Bronchial epithelial cell (primary cell): ENCODE data around the gene JMJD1C. TPM values are rescaled to one million over a fixed set of nuclear protein-coding genes. Genes with fewer than 3 reads are reported as not detected.

Source experiments
- DNase-seq: peaks from one replicate; pipeline ENCODE4 v3.0.0-alpha.2; 2010; ENCODE audit warnings: low read depth
- FAIRE-seq: peaks from 2 replicates; lab custom pipeline; 2011; peaks lifted over from hg19 to GRCh38; lab: Jason Lieb, UNC
- H3K27me3 ChIP-seq: 2 replicates; pipeline ENCODE4 v1.5.1; 2011; ENCODE audit warnings: low read length; ENCODE audit not compliant: control insufficient read depth, insufficient read depth
- H3K36me3 ChIP-seq: 2 replicates; pipeline ENCODE4 v1.5.1; 2011; ENCODE audit warnings: low read length; ENCODE audit not compliant: control insufficient read depth, insufficient read depth
- H3K4me3 ChIP-seq: 2 replicates; pipeline ENCODE4 v1.5.1; 2011; ENCODE audit warnings: mild to moderate bottlenecking, low read depth, low read length, control low read depth
- total RNA-seq: library from RNA; depleted of rRNA; stranded (reverse); fragments of >200 nt; gene quantifications from 2 replicates; pipeline ENCODE4 v1.2.1, GENCODE V29; 2014
- TF ChIP-seq, protein P1 (sequence below): IDR thresholded peaks from 2 replicates; pipeline ENCODE4 v1.5.1; 2011; ENCODE audit warnings: mild to moderate bottlenecking, moderate library complexity, low read length, control low read depth, inconsistent platforms; ENCODE audit not compliant: insufficient read depth, severe bottlenecking

The JMJD1C gene
- total RNA-seq, 1 donor from 2014 or later, result 72.1 TPM

DNA sequence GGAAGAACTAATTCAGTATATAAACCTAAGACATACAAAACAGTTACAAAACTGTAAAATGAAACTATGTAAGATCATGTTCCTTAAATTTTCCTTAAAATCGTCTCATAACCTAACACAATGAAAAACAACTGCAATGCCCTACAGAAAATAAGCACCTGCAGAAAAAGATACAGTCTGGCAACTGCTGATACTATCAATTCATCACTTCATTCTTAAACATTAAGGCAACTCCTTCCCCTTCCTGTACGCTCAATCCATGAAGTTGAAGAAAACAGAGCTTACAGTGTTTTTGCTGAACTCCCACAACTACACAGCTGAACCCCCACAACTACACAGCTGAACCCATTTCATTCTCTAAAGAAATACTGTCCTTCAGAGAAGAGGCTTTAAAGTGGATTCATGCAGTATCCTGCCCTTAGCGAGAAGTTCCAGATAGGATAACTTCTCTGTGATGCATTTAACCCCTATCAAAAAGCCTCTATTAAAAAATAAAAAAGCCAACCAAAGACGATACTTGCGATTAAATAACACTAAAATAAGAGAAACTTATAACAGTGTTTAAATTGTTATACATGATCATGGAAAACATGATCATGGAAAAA is 50.0 kb downstream of the JMJD1C start:
- Histone ChIP-seq H3K27me3 (no peaks in the 10 kb centered on the region), H3K36me3 (no peaks in the 10 kb centered on the region), H3K4me3 (no peak overlapping the region)
- TF ChIP-seq, protein P1, sequence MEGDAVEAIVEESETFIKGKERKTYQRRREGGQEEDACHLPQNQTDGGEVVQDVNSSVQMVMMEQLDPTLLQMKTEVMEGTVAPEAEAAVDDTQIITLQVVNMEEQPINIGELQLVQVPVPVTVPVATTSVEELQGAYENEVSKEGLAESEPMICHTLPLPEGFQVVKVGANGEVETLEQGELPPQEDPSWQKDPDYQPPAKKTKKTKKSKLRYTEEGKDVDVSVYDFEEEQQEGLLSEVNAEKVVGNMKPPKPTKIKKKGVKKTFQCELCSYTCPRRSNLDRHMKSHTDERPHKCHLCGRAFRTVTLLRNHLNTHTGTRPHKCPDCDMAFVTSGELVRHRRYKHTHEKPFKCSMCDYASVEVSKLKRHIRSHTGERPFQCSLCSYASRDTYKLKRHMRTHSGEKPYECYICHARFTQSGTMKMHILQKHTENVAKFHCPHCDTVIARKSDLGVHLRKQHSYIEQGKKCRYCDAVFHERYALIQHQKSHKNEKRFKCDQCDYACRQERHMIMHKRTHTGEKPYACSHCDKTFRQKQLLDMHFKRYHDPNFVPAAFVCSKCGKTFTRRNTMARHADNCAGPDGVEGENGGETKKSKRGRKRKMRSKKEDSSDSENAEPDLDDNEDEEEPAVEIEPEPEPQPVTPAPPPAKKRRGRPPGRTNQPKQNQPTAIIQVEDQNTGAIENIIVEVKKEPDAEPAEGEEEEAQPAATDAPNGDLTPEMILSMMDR, result no peak
- DNase-seq, result no peak
- FAIRE-seq, result no peak

DNA sequence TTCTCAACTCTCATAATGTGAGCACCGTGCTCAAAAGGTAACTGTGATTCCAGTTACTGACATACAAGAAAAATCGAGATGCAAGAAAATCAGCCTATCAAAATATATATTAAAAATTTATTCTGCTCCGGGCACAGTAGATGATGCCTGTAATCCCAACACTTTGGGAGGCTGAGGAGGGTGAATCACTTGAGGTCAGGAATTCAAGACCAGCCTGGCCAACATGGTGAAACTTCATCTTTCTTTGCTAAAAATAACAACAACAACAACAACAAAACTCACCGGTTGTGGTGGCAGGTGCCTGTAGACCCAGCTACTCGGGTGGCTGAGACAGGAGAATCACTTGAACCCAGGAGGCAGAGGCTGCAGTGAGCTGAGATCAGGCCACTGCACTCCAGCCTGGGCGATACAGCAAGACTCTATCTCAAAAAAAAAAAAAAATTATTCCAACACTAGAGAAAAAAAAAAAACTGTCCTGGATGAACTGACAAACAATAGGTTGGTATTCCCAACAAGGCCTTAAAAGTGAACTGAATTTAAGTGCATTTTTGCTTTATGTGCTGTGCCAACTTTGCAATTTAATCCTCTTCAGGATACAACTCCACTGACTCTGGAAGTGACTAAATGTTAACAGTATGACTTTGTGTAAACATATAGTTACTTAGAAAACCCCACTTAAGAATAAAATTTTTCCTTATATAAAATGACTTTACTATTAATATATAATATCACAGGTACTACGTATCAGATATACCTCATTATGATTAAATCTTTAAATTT is 51.1 kb downstream of the JMJD1C start:
- no peaks in the 10 kb centered on the region for H3K27me3 ChIP-seq
- DNase-seq, result peak; percentile 75
- no peak for FAIRE-seq
- no peak overlapping the region for H3K4me3 ChIP-seq
- H3K36me3 ChIP-seq, result no peaks in the 10 kb centered on the region
- TF ChIP-seq, protein P1, result no peak

DNA sequence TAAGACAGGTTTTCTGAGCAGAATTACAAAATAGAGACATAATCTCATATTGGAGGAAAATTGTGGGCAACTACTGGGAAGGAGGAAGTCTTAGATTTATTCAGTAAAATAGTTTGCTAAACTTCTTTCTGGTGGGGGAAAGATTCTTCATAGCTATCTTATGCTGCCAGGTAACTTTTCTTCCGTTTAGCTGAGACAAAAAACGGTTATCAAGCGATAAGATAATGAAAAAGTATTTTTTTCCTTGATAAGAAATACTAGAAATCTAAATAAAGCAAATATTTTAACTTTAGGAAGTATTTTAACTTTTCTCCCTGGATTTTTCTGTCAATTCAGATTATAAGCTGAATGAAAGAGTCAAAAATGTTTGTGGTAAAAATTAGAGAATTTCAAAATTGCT is 52.3 kb downstream of the JMJD1C start:
- no peak for FAIRE-seq
- no peak for DNase-seq
- no peaks in the 10 kb centered on the region for H3K27me3 ChIP-seq

DNA sequence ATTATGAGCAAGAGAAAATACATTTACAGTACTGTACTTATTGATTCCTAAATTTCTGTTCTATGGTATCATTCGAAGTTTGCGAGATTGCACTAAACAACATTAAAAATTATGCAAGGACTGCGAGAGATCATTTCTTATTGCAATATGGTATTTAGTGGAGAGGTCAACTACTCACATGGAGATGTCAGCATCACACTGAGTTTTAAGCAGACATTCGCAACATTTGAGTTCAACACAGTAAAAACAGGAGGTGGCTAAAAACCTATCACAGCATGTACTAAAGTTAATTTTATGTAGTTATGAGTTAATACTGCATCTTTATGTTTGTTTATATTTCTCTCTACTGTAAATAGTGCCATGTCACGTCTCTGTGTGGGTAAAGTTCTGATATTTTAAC is 53.5 kb downstream of the JMJD1C start:
- TF ChIP-seq, protein P1, result no peak
- no peak for FAIRE-seq
- no peak for DNase-seq
- no peaks in the 10 kb centered on the region for H3K27me3 ChIP-seq
- H3K4me3 ChIP-seq, result no peak overlapping the region
- H3K36me3 ChIP-seq, result no peaks in the 10 kb centered on the region

More for the DNA sequence above, 52.3 kb downstream of the JMJD1C start:
- Histone ChIP-seq H3K36me3 (no peaks in the 10 kb centered on the region), H3K4me3 (no peak overlapping the region)
- TF ChIP-seq, protein P1, result no peak

DNA sequence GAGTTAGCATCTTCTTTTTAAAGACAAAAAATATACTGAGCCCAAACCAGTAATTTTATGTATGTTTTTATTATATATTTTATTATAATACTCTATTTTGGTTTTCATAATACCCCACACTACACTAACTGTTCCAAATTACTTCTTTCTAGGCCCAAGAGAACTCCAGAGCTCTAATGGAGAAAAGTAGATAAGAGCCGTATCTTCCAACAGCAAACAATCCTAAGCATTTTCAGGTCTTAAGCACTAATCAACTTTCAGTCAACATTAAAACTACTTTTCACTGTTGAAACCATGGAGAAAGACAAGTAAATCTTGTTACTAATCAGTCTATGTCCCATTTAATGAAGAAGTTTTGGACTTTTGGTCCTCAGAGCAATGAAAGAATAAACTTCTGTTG is 55.1 kb downstream of the JMJD1C start:
- no peak for FAIRE-seq
- TF ChIP-seq, protein P1, result no peak
- Histone ChIP-seq H3K27me3 (no peaks in the 10 kb centered on the region), H3K4me3 (no peak overlapping the region), H3K36me3 (no peaks in the 10 kb centered on the region)
- no peak for DNase-seq
